HEK293 (cell line): ENCODE results near the gene NLK.

Experiments used
- CTCF ChIP-seq: fragments of 450-650 bp; formaldehyde crosslinking; IDR thresholded peaks from 2 replicates; pipeline ENCODE4 v1.5.1; 2016; ENCODE audit warnings: missing biosample characterization, missing genetic modification characterization
- IKZF3 ChIP-seq: fragments of 450-650 bp; IDR thresholded peaks from 2 replicates; pipeline ENCODE4 v1.5.0; 2018; ENCODE audit warnings: missing biosample characterization, mild to moderate bottlenecking, missing genetic modification characterization, moderate library complexity
- PRDM10 ChIP-seq: fragments of 450-650 bp; formaldehyde crosslinking; IDR thresholded peaks from 2 replicates; pipeline ENCODE4 v1.5.1; 2016; ENCODE audit warnings: missing biosample characterization, missing genetic modification characterization
- YY1 ChIP-seq: fragments of 450-650 bp; formaldehyde crosslinking; IDR thresholded peaks from 2 replicates; pipeline ENCODE4 v1.5.1; 2018; ENCODE audit warnings: missing biosample characterization, missing genetic modification characterization
- ZNF24 ChIP-seq: fragments of 450-650 bp; formaldehyde crosslinking; IDR thresholded peaks from 2 replicates; pipeline ENCODE4 v1.5.1; 2016; ENCODE audit warnings: missing biosample characterization, missing genetic modification characterization
- ZNF580 ChIP-seq: fragments of 450-650 bp; formaldehyde crosslinking; IDR thresholded peaks from 2 replicates; pipeline ENCODE4 v1.5.1; 2016; ENCODE audit warnings: missing biosample characterization, missing genetic modification characterization
- ZNF677 ChIP-seq: fragments of 450-650 bp; IDR thresholded peaks from 2 replicates; pipeline ENCODE4 v1.5.0; 2018; ENCODE audit warnings: missing biosample characterization, mild to moderate bottlenecking, missing genetic modification characterization, moderate library complexity
- TF ChIP-seq, protein P1 (sequence below): fragments of 450-650 bp; formaldehyde crosslinking; IDR thresholded peaks from 2 replicates; pipeline ENCODE4 v1.5.1; 2016; ENCODE audit warnings: missing biosample characterization, missing genetic modification characterization

GRCh38 chr17:28181568-28181967 lies 139.1 kb downstream of the NLK start:
- TF ChIP-seq PRDM10 (tag by site-specific recombination): no peak
- TF ChIP-seq YY1 (tag by site-specific recombination): no peak
- no peak for TF ChIP-seq ZNF24 (tag by site-specific recombination)
- TF ChIP-seq CTCF (tag by site-specific recombination): no peak
- TF ChIP-seq, protein P1, sequence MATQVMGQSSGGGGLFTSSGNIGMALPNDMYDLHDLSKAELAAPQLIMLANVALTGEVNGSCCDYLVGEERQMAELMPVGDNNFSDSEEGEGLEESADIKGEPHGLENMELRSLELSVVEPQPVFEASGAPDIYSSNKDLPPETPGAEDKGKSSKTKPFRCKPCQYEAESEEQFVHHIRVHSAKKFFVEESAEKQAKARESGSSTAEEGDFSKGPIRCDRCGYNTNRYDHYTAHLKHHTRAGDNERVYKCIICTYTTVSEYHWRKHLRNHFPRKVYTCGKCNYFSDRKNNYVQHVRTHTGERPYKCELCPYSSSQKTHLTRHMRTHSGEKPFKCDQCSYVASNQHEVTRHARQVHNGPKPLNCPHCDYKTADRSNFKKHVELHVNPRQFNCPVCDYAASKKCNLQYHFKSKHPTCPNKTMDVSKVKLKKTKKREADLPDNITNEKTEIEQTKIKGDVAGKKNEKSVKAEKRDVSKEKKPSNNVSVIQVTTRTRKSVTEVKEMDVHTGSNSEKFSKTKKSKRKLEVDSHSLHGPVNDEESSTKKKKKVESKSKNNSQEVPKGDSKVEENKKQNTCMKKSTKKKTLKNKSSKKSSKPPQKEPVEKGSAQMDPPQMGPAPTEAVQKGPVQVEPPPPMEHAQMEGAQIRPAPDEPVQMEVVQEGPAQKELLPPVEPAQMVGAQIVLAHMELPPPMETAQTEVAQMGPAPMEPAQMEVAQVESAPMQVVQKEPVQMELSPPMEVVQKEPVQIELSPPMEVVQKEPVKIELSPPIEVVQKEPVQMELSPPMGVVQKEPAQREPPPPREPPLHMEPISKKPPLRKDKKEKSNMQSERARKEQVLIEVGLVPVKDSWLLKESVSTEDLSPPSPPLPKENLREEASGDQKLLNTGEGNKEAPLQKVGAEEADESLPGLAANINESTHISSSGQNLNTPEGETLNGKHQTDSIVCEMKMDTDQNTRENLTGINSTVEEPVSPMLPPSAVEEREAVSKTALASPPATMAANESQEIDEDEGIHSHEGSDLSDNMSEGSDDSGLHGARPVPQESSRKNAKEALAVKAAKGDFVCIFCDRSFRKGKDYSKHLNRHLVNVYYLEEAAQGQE (tag by site-specific recombination): no peak
- TF ChIP-seq ZNF677 (tag by site-specific recombination): no peak
- TF ChIP-seq ZNF580: no peak
- no peak for TF ChIP-seq IKZF3
